ENCODE results near the gene PDZRN3. TPM values are rescaled to one million over a fixed set of nuclear protein-coding genes. Genes with fewer than 3 reads are reported as not detected.

PDZRN3 gene
- total RNA-seq, 1 experiment from 2014 or later, result 0.24 TPM

GRCh38 chr3:73432706-73433032 is 192.1 kb downstream of the PDZRN3 start:
- ChIA-PET POLR2A (ENCODE audit: low non-redundant PET) (no interaction called here), CTCF (interaction anchor here (1.2 kb wide), 1 partner anchor 331 kb away, joined by 4 read pairs; no protein-coding TSS in a partner anchor)
- BruUV-seq (replicated peaks), result no TSS peak
- Histone ChIP-seq H3K4me1 (ENCODE audit: insufficient read depth, low read length, poor library complexity, severe bottlenecking) (no peaks in the 10 kb centered on the region), H3K4me3 (ENCODE audit: low read depth, low read length, poor library complexity, severe bottlenecking) (no peak overlapping the region), H3K36me3 (ENCODE audit: insufficient read depth, low read length, poor library complexity, severe bottlenecking) (no peaks in the 10 kb centered on the region), H3K9me3 (ENCODE audit: low read depth, low read length, poor library complexity, severe bottlenecking) (no peaks in the 10 kb centered on the region), H3K27ac (ENCODE audit: low read depth, low read length, poor library complexity, severe bottlenecking) (no peak overlapping the region), H3K27me3 (replicated peaks; ENCODE audit: insufficient read depth, low read depth, low read length, poor library complexity) (no peaks in the 10 kb centered on the region)
- DNase-seq (ENCODE audit: low spot score), result no peak
- intact Hi-C loops (cut with micrococcal nuclease; ENCODE audit: unreplicated experiment), result loop anchor here (1.0 kb wide), 1 partner anchor 331 kb away; no protein-coding TSS in a partner anchor
- TF ChIP-seq CTCF (conservative IDR thresholded peaks at IDR 0.05; ENCODE audit: low read depth, low read length) (no peak; the same call in 1 of the 2 replicates), EZH2 (IDR thresholded peaks at IDR 0.05; ENCODE audit: borderline replicate concordance, low read depth, low read length, poor library complexity, severe bottlenecking) (no peak)

GRCh38 chr3:73432023-73432705 is 192.6 kb downstream of the PDZRN3 start:
- H3K36me3 ChIP-seq (ENCODE audit: insufficient read depth, low read length, poor library complexity, severe bottlenecking), result no peaks in the 10 kb centered on the region
- no peak overlapping the region for H3K4me3 ChIP-seq (ENCODE audit: low read depth, low read length, poor library complexity, severe bottlenecking)
- no peaks in the 10 kb centered on the region for H3K9me3 ChIP-seq (ENCODE audit: low read depth, low read length, poor library complexity, severe bottlenecking)
- TF ChIP-seq EZH2 (IDR thresholded peaks at IDR 0.05; ENCODE audit: borderline replicate concordance, low read depth, low read length, poor library complexity, severe bottlenecking) (no peak), CTCF (conservative IDR thresholded peaks at IDR 0.05; ENCODE audit: low read depth, low read length) (peak; percentile 58)
- H3K27me3 ChIP-seq (replicated peaks; ENCODE audit: insufficient read depth, low read depth, low read length, poor library complexity), result no peaks in the 10 kb centered on the region
- intact Hi-C loops (cut with micrococcal nuclease; ENCODE audit: unreplicated experiment), result loop anchor here (1.0 kb wide), 1 partner anchor 331 kb away; no protein-coding TSS in a partner anchor
- BruUV-seq (replicated peaks), result no TSS peak
- no peak overlapping the region for H3K27ac ChIP-seq (ENCODE audit: low read depth, low read length, poor library complexity, severe bottlenecking)
- H3K4me1 ChIP-seq (ENCODE audit: insufficient read depth, low read length, poor library complexity, severe bottlenecking), result no peaks in the 10 kb centered on the region
- ChIA-PET CTCF (interaction anchor here (1.2 kb wide), 1 partner anchor 331 kb away, joined by 4 read pairs; no protein-coding TSS in a partner anchor), POLR2A (ENCODE audit: low non-redundant PET) (no interaction called here)
- DNase-seq (ENCODE audit: low spot score), result peak; percentile 48

- BruUV-seq (replicated peaks), result no TSS peak
- ChIA-PET CTCF (no interaction called here), POLR2A (ENCODE audit: low non-redundant PET) (no interaction called here)
- H3K36me3 ChIP-seq (ENCODE audit: insufficient read depth, low read length, poor library complexity, severe bottlenecking), result no peaks in the 10 kb centered on the region
- no peak overlapping the region for H3K27ac ChIP-seq (ENCODE audit: low read depth, low read length, poor library complexity, severe bottlenecking)
- no peaks in the 10 kb centered on the region for H3K9me3 ChIP-seq (ENCODE audit: low read depth, low read length, poor library complexity, severe bottlenecking)
- no peaks in the 10 kb centered on the region for H3K27me3 ChIP-seq (replicated peaks; ENCODE audit: insufficient read depth, low read depth, low read length, poor library complexity)
- intact Hi-C loops (cut with micrococcal nuclease; ENCODE audit: unreplicated experiment), result no loop called here
- DNase-seq (ENCODE audit: low spot score), result no peak
- H3K4me1 ChIP-seq (ENCODE audit: insufficient read depth, low read length, poor library complexity, severe bottlenecking), result no peaks in the 10 kb centered on the region
- TF ChIP-seq CTCF (conservative IDR thresholded peaks at IDR 0.05; ENCODE audit: low read depth, low read length), result no peak
- no peak for TF ChIP-seq EZH2 (IDR thresholded peaks at IDR 0.05; ENCODE audit: borderline replicate concordance, low read depth, low read length, poor library complexity, severe bottlenecking)
- H3K4me3 ChIP-seq (ENCODE audit: low read depth, low read length, poor library complexity, severe bottlenecking), result no peak overlapping the region
Observed at GRCh38 chr3:73431183-73431900, 193.4 kb downstream of the PDZRN3 start.

Data from A673 (cell line).